Ramos (cell line): ENCODE results near the gene COL20A1.
"Not testable (repeated sequence)": the region's sequence is repeated elsewhere in the genome, so short reads cannot be mapped to it uniquely, and the experiment has no call there.

ENCODE experiments used
- in situ Hi-C: fragments of 300-500 bp; cut with MboI; formaldehyde crosslinking; loops from one replicate; pipeline ENCODE4 v1.14.3; 2022; ENCODE audit warnings: low sequenced_read_pairs; ENCODE audit not compliant: unreplicated experiment

The COL20A1 gene

GRCh38 chr20:63292904-63293303, at the start of gene COL20A1:
Gene COL20A1 (plus strand): TSS chr20:63293186. CDS start chr20:63295108, 1,922 bp downstream.
- in situ Hi-C loops: no loop called here

GRCh38 chr20:63243604-63244247, 49.3 kb upstream of the COL20A1 start:
- in situ Hi-C loops: no loop called here

DNA sequence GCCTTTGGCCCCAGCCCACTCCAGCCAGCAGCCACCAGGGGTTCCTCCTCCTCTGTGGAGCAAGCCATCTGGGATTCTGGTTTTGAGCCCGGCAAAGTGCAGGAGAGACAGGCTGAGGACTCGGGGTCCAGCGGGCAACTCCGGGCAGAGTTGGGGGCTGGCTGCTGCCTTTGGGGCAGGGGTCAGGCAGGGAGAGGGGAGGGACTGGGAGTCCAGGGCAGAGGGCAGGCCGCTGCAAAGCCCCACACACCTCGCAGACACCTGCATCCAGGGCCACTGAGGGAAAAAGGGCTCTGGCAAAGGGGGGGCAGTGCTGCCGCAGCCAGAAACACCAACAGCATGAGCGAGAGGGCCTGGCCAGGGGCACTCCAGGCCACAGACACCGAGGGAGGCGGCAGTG, 48.5 kb upstream of the COL20A1 start:
- in situ Hi-C loops: no loop called here

DNA sequence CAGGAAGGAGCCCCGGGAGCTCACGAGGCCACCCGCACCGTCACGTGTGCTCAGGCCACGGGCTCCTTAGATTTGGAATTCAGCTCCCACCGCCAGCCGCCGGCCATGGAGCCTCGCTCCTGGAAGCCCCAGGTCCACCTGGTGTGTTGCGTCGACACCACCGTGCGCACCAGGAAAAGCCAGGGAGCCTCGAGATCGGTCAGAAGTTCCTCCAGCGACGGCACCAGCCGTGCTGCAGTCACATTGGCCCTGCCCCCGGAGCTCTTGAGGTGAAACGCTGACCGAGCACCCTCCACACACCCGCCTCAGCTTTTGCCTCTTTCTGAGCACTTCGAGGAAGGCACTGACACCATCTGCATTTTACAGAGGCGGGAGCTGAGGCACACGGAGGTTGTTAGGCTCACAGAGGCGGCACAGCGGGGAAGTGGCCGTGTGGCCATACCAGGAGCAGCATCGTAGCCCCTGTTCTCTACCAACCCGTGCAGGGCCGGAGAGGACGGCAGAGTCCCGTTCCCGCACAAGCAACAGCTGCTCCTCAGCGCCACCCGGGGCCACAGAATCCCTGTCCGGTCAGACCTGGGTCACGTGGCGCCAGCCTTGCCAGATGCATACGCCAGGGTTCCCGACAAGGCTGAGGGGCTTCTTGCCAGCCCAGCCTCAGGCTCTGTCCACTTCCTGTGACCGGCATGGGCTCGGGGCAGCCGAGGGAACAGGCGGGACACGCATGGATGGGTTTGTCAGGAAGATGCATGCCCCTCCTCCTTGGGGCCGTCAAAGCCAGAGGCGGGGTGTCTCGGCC, 46.3 kb upstream of the COL20A1 start:
- in situ Hi-C loops: no loop called here

DNA sequence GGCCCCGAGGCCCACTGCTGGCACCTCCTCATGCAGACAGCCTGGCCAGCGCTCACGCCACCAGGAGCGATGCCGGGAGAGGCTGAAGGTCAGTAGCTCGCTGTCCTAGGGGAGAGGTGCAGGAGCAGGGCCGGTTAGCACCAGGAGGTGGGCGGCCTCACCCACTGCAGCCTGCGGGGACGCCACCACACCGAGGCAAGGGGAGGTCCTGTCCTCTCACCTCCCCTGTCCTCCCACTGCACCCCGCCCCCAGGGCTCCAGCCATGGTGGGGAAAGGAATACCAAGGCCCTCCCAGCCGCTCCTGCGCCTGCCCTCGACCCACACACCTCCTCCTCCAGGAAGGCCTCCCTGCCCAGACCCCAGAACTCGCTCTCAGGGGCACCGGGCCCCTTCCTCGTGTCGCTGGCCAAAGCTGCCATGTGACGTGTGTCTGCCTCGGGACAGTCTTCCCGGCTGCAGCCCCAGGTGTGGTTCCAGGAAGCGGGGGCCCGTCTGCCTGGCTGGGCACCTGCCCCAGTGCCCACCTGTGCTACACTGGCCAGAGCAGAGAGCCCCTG, 45.2 kb upstream of the COL20A1 start:
- in situ Hi-C loops: no loop called here

DNA sequence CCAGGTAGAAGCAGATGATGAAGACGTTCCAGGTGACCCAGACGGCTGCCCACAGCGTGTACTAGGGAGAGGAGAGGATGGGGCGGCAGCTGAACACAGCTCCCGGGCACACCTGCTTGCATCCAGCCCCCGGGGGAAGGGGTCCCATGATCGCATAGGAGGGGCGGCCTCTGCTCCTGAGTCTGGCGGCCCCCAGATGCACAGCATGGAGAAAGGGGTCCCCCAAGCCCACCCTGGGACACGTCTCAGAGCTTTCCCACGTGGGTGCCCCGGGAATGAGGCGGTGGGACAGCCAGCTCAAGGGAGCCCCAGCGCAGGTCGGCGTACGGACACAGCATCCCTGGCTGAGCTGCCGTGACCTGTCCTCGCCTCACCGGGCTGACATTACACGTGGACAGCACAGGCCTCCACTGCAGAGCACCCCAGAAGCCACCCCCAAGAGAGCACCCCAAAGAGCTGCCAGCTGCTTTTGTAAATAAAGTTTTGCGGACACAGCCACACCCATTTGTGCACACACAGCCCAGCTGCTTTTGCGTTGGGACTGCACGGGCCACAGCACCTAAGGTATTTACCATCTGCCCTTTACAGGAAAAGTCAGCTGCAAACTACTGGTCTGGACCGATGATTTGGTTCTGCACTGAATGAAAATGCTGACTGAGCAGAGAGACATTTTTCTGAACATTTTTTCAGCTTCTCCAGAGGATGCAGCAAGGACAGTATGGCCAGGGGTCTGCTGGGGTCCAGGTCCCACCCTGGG, 44.0 kb upstream of the COL20A1 start:
- in situ Hi-C loops: no loop called here

DNA sequence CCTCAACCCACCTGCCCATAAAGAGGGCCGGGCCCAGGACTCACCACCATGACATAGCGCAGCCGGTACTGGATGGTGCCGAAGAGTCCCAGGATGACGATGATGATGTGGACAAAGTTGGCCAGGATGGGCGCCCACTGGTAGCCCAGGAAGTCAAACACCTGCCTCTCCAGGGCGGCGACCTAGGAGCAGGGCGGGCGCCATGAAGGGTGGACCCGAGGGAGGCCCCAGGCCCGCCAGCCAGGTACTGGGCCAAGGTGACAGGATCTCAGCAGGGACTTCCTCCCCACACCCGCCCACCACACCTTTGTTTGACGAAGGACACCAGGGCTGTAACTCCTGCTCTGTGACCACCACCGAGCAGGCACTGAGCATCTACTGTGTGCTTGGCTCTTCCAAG, 43.1 kb upstream of the COL20A1 start:
- in situ Hi-C loops: no loop called here

DNA sequence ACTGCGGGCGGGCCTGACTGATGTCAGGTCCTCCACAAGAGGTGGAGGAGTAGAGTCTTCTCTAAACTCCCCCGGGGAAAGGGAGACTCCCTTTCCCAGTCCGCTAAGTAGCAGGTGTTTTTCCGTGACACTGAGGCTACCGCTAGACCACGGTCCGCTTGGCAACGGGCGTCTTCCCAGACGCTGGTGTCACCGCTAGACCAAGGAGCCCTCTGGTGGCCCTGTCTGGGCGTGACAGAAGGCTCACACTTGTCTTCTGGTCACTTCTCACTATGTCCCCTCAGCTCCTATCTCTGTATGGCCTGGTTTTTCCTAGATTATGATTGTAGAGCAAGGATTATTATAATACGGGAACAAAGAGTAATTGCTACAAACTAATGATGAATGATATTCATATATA, 41.6 kb upstream of the COL20A1 start:
- in situ Hi-C loops: not testable (repeated sequence)

- in situ Hi-C loops: no loop called here
Observed at GRCh38 chr20:63252284-63252711, 40.7 kb upstream of the COL20A1 start.

DNA sequence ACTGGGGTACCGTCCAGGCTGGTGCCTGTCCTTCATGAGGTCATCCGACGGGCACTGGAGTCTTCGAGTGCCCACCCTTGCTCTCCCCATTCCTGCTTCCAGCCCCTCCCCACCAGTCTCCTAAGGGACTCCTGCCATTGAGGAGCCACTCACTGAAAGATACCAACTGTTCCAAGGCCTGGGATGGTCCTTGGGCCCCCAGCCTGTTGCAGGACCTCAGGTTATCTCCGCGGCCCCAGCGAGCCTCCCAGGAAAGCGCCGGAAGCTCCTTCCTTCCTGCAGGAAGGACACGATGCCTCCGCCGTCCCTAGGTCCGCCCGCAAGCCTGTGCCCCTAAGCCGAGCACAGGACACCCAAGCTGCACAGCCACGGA, 39.9 kb upstream of the COL20A1 start:
- in situ Hi-C loops: no loop called here

DNA sequence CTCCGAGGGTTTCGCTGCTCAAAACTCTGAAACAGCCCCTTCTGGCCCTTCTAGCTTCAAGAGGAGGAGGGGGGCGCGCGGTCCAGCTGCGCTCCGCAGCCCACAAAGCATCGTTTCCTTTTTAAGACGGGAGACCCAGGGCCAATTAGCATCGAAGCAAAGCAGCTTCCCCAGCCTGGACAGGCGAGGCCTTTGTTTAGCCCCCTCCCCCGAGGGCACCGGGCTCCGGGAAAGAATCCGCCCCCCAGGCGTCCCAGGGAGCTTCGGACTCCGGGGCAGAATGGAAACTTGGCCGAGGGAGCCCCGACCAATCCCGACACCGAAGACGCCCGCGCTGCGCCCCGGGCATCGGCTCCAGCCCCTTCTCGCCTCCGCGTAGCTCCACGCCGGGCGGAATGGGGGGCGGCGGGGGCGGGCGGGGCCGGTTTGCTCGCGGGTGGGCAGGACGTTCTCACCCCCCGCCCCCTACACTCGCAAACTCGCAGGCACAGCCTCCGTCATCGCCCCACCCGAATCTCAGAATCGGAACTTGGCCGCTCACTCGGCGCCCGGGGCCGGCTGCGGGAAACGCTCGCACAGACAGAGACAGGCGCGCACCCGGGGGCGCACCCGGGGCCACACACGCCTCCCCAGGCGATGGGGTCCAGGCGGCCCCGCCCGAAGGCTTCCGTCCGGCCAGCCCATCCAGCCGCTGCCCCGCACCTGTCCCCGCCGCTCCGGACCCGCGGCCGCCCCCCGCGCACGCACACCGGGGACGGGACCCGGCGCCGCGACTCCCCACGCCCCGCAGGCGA, 39.4 kb upstream of the COL20A1 start:
- in situ Hi-C loops: no loop called here

- in situ Hi-C loops: no loop called here
Observed at GRCh38 chr20:63254232-63254605, 38.8 kb upstream of the COL20A1 start, which contains the start of gene NKAIN4. Gene NKAIN4 (minus strand): TSS chr20:63254463. CDS start chr20:63254450, 13 bp downstream.

- in situ Hi-C loops: no loop called here
Observed at GRCh38 chr20:63254606-63255384, 38.2 kb upstream of the COL20A1 start.

- in situ Hi-C loops: no loop called here
Observed at GRCh38 chr20:63255931-63256704, 36.9 kb upstream of the COL20A1 start.

DNA sequence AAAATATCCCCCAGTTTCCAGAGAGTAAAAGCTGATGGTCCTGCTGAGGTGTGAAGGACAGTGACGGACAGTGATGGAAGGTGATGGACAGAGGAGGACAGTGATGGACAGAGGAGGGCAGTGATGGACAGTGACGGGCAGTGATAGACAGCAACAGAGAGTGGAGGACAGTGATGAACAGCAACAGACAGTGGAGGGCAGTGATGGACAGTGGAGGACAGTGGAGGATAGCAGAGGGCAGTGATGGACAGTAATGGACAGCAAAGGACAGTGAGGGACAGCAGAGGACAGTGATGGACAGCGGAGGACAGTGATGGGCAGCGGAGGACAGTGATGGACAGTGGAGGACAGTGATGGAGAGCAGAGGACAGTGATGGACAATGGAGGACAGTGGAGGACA, 36.0 kb upstream of the COL20A1 start:
- in situ Hi-C loops: no loop called here

- in situ Hi-C loops: no loop called here
Observed at GRCh38 chr20:63257629-63258028, 35.4 kb upstream of the COL20A1 start.

- in situ Hi-C loops: no loop called here
Observed at GRCh38 chr20:63258781-63259180, 34.2 kb upstream of the COL20A1 start.

DNA sequence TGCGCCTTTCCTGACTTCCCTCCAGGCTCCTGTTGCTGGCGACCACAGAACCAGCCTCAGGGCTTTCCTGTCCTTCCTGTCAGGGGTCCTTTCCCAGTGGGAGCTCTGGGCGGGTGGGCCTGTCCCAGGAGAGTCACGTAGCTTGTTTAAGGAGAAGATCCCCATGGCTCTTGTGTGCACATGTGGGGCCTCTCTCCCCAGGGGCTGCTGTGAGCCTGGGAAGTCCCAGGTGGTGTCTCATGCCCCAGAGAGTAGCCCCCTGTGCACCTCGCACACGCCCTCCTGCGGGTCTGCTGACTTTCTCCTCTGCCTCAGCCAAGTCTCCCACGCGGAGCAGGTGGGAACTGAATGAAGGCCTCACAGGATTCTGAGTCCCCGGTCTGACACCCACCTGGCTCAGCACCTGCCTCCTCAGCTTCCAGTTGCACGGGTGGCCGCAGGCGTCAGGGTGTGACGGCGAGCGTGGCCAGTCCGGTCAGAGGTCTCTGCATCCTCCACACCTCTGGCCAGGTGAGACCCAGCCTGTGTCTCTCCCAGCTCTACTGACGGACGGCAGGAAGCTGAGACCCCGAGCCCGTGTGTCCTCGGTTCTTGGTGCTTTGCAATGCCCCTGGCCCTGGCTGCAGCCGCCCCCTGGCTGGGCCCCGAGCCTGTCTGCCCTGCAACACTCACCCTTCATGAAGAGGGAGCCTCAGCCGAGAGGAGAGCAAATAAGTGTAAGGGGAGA, 33.1 kb upstream of the COL20A1 start:
- in situ Hi-C loops: no loop called here
